GM19351 (cell line): ENCODE results near the gene APLP2.
A peak's percentile ranks its signal among the peaks of the same experiment; 100 is the strongest.

Source experiments
- ATAC-seq: cut with Tn5 transposase; IDR thresholded peaks from one replicate; pipeline ENCODE4 v1.9.1; 2021; ENCODE audit warnings: mild to moderate bottlenecking, moderate library complexity; ENCODE audit not compliant: unreplicated experiment

APLP2 gene

DNA sequence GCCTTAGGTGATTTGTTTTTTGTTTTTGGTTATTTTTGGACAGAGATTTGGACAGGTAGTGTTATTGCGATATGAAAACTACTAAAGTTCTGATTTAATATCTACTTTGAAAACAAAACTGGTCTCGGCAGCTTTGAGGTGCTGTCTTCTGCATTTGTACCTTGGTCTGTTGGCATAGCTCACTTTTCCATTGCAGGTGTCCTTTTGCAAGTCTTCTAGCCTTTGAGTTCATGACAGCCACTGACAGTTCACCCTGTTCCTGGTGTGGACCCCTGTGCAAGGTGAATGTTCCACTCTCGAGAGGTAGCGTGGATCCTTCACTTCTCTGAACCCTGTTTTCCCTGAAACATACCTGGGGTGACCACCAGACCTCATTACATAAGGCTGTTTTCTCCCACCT lies 45.0 kb downstream of the APLP2 start:
- no peak for ATAC-seq

- no peak for ATAC-seq
These were observed 45.5 kb downstream of the APLP2 start for GRCh38 chr11:130115218-130115617.

DNA sequence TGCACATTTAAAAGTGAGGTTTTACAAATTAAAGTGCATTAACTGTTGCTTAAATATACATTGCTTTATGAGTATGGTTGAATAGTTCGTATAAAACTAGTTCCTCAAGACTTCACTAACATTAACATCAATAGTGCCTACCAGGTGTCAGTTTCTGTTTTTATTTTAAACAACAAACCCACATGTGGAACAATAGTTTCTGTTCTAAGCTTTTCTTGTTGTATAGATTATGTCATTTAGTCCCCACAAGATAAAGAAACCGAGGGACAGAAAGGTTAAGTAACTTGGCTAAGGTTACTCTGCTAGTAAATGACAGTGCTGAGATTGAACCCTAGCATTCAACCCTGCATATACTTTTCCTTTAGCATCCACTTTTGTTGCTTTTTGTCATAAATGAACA lies 48.5 kb downstream of the APLP2 start:
- ATAC-seq, result peak; percentile 95

DNA sequence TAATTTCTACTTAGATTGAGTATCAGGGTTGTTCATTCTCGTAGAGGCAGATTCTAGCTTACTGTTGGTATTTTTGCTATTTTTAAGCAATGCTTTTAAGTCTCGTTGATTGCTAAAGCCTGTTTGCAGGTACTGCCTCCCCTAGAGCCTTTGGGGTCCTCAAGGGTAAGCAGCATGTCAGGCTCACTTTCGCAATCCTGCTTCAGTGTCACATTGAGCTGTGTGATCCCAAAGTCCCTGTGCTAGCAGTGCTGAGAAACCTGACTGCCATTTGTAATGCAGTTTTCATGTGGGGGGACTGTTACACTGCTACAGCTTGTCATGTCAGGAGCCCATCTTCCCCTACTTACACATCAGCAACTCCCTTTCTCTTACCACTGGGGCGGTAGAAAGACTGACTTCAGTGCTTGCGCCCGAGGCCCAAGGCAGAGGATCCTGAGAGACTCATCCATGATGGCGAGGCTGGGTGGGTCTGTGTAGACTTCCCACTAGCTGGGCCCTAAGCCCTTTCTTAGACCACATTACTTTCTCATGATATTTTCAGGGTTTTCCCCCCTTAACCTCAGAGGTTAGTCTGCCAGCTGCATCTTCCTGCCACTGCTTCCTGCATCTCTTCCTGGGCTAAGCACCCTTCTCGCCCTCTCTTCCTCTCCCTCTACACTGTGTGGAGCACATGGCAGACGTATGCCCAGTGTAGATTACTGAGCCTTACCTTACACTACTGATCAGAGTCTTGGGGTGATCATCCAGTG lies 49.1 kb downstream of the APLP2 start:
- ATAC-seq, result peak; percentile 43

GRCh38 chr11:130120045-130120444 lies 50.4 kb downstream of the APLP2 start:
- no peak for ATAC-seq

- no peak for ATAC-seq
These were observed 51.8 kb downstream of the APLP2 start for GRCh38 chr11:130121445-130121978.

DNA sequence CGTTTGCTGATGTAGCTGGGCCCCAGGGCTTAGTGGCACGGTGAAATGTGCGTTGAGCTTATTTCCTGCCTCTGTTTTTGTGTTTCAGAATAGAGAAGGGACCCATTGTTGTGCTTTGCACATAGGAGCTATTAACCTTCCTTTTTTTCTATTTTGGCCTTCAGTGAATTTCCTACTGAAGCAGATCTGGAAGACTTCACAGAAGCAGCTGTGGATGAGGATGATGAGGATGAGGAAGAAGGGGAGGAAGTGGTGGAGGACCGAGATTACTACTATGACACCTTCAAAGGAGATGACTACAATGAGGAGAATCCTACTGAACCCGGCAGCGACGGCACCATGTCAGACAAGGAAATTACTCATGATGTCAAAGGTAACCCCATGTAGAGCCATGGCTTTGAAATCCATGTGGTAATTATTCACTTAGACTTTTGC lies 52.5 kb downstream of the APLP2 start:
- no peak for ATAC-seq

GRCh38 chr11:130123414-130124040 lies 53.8 kb downstream of the APLP2 start:
- no peak for ATAC-seq

DNA sequence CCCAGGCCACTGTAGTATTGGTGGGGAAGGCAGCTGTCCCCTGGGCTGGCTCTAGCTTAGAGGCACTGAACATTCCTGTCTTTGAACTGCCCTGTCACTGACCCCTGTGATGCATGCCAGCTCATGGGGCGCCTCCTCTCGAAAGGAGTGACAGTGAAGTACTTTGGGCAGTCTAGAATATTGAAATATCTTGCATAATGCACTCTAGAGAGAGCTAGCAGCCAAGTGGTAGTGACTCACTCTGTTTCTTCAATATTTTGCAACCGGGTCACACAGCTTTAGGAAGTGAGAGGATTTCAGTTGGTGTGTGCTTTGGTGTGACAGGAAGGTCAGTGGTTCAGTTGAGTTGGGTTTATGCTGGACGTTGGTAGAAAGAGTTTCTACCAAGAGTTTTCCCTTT lies 54.4 kb downstream of the APLP2 start:
- peak; percentile 52 for ATAC-seq

GRCh38 chr11:130125638-130126037 lies 55.9 kb downstream of the APLP2 start:
- no peak for ATAC-seq

DNA sequence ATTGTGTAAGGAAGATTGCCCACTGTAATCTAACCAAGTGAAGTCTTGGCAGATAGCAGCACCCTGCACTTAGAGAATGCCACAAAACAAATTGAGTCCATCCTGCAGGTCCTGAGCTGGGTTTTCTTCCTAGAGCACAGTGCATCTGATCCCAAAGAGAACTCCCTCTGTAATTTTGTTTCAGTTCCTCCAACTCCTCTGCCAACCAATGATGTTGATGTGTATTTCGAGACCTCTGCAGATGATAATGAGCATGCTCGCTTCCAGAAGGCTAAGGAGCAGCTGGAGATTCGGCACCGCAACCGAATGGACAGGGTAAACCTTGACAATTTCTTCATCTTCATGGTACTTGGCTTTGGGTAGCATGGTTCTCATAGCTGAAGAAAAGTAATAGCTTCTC lies 56.8 kb downstream of the APLP2 start:
- no peak for ATAC-seq

DNA sequence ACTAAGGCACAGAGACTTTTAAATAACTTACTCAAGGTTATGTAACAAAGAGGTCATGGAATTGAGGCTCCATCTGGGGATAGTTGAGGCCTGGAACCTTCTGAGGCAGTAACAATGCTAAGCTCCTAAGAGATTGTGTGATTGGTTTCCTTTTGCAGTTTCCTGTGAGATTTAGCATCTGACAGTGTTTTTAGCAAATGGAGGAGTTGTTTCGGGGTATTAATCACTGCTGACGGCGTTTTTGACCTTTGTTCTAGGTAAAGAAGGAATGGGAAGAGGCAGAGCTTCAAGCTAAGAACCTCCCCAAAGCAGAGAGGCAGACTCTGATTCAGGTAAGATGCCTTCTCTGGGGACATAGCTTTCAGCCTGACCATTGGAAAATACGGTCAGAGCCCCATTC lies 57.8 kb downstream of the APLP2 start:
- no peak for ATAC-seq

DNA sequence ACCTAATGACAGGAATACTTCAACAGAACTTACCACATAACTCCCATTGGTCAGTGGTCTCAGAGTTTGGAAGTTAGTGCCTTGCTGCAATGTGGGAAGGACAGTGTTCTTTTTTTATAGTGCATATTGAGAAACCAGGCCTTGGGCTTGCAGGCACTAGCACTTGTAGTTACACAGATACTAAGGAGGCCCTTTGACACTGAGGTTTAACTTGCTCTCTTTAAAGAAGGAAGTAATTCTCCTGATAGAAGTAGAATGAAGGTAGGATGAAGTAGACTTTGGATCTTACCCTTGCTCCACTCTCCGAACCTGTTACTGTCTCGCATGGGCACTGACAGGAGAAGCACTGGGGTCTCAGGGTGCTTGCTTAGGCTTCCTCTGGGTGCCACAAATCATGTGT lies 58.9 kb downstream of the APLP2 start:
- no peak for ATAC-seq

DNA sequence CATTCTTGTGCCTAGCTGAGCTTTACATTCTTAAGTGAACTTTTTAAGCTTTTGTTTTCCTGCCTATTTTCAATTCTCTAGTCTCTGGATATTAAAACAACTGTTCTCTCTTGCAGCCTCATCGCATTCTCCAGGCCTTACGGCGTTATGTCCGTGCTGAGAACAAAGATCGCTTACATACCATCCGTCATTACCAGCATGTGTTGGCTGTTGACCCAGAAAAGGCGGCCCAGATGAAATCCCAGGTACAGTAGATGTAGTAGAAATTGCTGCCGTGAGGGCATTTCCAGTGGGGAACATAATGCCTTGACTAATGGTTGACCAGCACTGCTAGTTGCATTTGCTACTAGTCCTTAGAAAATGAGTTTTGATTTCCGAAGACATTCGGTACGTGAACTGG lies 60.2 kb downstream of the APLP2 start:
- no peak for ATAC-seq

GRCh38 chr11:130131961-130132850 lies 62.5 kb downstream of the APLP2 start:
- ATAC-seq, result peak; percentile 91

- no peak for ATAC-seq
These were observed 64.0 kb downstream of the APLP2 start for GRCh38 chr11:130133716-130134115.

DNA sequence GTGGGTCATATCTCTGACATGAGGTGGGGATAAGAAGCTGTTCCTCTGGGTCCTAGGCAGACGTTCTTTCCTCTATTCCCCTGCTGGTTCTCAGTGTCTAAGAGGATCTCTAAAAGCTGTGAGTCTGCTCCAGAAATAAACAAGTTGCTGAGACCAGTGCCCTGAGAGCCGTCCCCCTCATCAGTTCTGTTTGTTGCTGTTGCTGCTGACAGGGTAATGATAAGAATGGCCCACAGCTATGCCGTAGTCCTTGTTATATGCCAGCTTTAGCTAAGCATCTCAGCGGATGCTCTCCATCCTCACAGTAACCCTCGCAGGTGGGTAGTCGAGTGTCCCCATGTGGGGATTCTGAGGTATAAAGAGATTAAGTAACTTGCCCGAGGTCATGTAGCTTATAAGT lies 66.4 kb downstream of the APLP2 start:
- no peak for ATAC-seq

DNA sequence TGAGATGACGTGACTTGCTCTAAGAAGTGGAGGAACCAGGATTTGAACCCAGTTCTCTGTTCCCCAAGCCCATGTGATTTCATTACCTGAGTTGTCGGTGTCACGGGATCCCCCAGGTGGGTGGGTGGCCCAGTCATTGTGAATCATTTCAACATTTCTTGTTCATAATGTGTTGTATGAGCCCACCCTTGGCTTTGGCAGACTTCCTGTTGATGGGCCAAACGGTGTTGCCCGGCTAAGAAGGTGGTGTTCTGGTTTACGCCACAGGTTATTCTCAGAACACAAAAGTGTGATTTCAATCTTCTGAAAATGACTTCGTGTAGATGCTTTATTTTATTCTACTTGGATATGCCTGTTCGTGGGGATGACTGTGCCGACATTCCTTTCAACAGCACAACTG lies 68.3 kb downstream of the APLP2 start:
- no peak for ATAC-seq

GRCh38 chr11:130139401-130139800 lies 69.7 kb downstream of the APLP2 start:
- no peak for ATAC-seq

DNA sequence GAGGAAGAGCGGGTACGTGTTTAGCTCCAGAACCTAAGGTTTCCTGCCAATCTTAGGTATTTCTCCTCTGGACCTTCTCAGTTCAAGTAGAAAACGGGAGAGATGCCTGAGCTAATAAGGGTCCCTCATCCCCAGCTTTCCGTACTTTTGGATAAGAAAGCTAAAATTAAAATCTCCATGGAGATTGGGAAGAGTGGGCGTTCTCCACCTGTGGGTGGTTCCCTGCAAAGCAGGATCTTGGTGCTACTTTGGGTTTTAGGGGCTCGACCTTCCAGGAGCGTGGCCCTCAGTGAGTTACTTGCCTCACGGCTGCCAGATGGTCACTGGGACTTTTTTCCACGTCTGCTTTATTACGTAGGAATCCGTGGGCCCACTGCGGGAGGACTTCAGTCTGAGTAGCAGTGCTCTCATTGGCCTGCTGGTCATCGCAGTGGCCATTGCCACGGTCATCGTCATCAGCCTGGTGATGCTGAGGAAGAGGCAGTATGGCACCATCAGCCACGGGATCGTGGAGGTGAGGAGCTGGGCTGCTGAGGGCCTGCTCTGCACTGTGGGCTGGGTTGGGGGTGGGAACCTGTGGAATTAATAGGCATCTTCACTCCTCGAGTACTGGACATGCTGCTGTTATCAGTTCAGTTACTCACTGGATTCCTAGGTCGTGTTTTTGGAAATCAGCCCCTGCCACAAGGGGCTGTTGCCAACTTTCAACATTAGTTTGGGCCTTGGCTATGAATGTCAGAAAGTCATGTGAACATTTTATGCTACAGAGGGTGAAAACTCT lies 72.1 kb downstream of the APLP2 start:
- ATAC-seq, result no peak

DNA sequence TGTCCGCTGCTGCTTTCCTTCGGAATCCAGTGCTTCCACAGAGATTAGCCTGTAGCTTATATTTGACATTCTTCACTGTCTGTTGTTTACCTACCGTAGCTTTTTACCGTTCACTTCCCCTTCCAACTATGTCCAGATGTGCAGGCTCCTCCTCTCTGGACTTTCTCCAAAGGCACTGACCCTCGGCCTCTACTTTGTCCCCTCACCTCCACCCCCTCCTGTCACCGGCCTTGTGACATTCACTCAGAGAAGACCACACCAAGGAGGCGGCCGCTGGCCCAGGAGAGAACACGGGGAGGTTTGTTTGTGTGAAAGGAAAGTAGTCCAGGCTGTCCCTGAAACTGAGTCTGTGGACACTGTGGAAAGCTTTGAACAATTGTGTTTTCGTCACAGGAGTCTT lies 74.4 kb downstream of the APLP2 start:
- ATAC-seq, result no peak
